IMR-90 (cell line): ENCODE results near the gene AANAT.

Experiments used
- CEBPB ChIP-seq: IDR thresholded peaks from 2 replicates; pipeline ENCODE4 v1.6.1; 2012; ENCODE audit warnings: low read depth, low read length, improper control_type of control experiment
- MAZ ChIP-seq: IDR thresholded peaks from 2 replicates; pipeline ENCODE4 v1.6.1; 2012; ENCODE audit warnings: low read depth, mild to moderate bottlenecking, low read length, improper control_type of control experiment, moderate library complexity, borderline replicate concordance

GRCh38 chr17:76481071-76481655, 13.8 kb downstream of the AANAT start:
- no peak for TF ChIP-seq MAZ
- TF ChIP-seq CEBPB, result no peak
